ENCODE measurements around the gene TIGD3. TPM values are rescaled to one million over a fixed set of nuclear protein-coding genes. Genes with fewer than 3 reads are reported as not detected.

TIGD3 gene
- polyA plus RNA-seq, 3 donors: 0.04 to 0.45 (median 0.08) TPM

GRCh38 chr11:65398362-65398910 is 43.9 kb downstream of the TIGD3 start:
- H3K27ac ChIP-seq (ENCODE audit: low read depth, low read length): no peak overlapping the region
- WGBS, 3 donors: 87 to 89% (median 88%) methylated on average over 16 of the region's 16 CpGs

GRCh38 chr11:65399249-65399648 is 44.7 kb downstream of the TIGD3 start:
- 89 to 96% (median 93%) methylated on average over 13 of the region's 13 CpGs for WGBS, 3 donors

GRCh38 chr11:65399845-65400244 is 45.3 kb downstream of the TIGD3 start:
- 92 to 98% (median 94%) methylated on average over 10 of the region's 10 CpGs for WGBS, 3 donors
- no peak overlapping the region for H3K27ac ChIP-seq (ENCODE audit: low read depth, low read length)

More at GRCh38 chr11:65399249-65399648, 44.7 kb downstream of the TIGD3 start:
- no peak overlapping the region for H3K27ac ChIP-seq (ENCODE audit: low read depth, low read length)

GRCh38 chr11:65400307-65401072 is 45.9 kb downstream of the TIGD3 start:
- H3K27ac ChIP-seq (ENCODE audit: low read depth, low read length): no peak overlapping the region
- 83 to 89% (median 87%) methylated on average over 17 of the region's 17 CpGs for WGBS, 3 donors

- WGBS, 3 donors: 77 to 83% (median 78%) methylated on average over 13 to 16 of the region's 16 CpGs
Observed at GRCh38 chr11:65401073-65401802, 46.7 kb downstream of the TIGD3 start.

GRCh38 chr11:65401803-65402248 is 47.3 kb downstream of the TIGD3 start:
- WGBS, 3 donors: 78 to 93% (median 88%) methylated on average over 10 of the region's 10 CpGs
- no peak overlapping the region for H3K27ac ChIP-seq (ENCODE audit: low read depth, low read length)

More at GRCh38 chr11:65401073-65401802, 46.7 kb downstream of the TIGD3 start:
- H3K27ac ChIP-seq (ENCODE audit: low read depth, low read length): no peak overlapping the region

GRCh38 chr11:65402790-65403189 is 48.2 kb downstream of the TIGD3 start:
- WGBS, 3 donors: 67 to 74% (median 69%) methylated on average over 2 of the region's 2 CpGs
- H3K27ac ChIP-seq (ENCODE audit: low read depth, low read length): no peak overlapping the region

- no peak overlapping the region for H3K27ac ChIP-seq (ENCODE audit: low read depth, low read length)
Observed at GRCh38 chr11:65403607-65404121, 49.1 kb downstream of the TIGD3 start.

GRCh38 chr11:65404210-65404609 is 49.7 kb downstream of the TIGD3 start:
- 53 to 82% (median 56%) methylated on average over 13 of the region's 13 CpGs for WGBS, 3 donors
- no peak overlapping the region for H3K27ac ChIP-seq (ENCODE audit: low read depth, low read length)

More at GRCh38 chr11:65403607-65404121, 49.1 kb downstream of the TIGD3 start:
- 49 to 81% (median 56%) methylated on average over 12 of the region's 12 CpGs for WGBS, 3 donors

- no peak overlapping the region for H3K27ac ChIP-seq (ENCODE audit: low read depth, low read length)
- WGBS, 3 donors: 80 to 95% (median 84%) methylated on average over 24 of the region's 24 CpGs
Observed at GRCh38 chr11:65404638-65405339, 50.2 kb downstream of the TIGD3 start.

Other genes starting within 250 kb of the TIGD3 start
- 100 to 1,000 TPM in 1 of 3 donors, 10 to 100 TPM in 2; 25.3 to 151 (median 78.4) TPM for gene TM7SF2, start 242.9 kb upstream of the TIGD3 start, polyA plus RNA-seq
- gene ZNHIT2, start 237.1 kb upstream of the TIGD3 start, polyA plus RNA-seq: 10 to 100 TPM in 2 of 3 donors, 1 to 10 TPM in 1; 5.1 to 15.1 (median 12.3) TPM
- 1,000 to 10,000 TPM in 1 of 3 donors, 100 to 1,000 TPM in 2; 732 to 1,153 (median 967) TPM for gene FAU, start 232.6 kb upstream of the TIGD3 start, polyA plus RNA-seq
- 10 to 100 TPM; 22.3 to 32.5 (median 30.9) TPM for gene MRPL49, start 232.4 kb upstream of the TIGD3 start, polyA plus RNA-seq
- gene SYVN1, start 220.2 kb upstream of the TIGD3 start, polyA plus RNA-seq: 10 to 100 TPM; 17.0 to 43.7 (median 31.3) TPM
- gene SPDYC, start 184.5 kb upstream of the TIGD3 start, polyA plus RNA-seq: not detected
- gene CAPN1, start 172.8 kb upstream of the TIGD3 start, polyA plus RNA-seq: 10 to 100 TPM; 54.6 to 82.1 (median 75.0) TPM
- 1 to 10 TPM; 2.3 to 5.4 (median 3.0) TPM for gene POLA2, start 92.8 kb upstream of the TIGD3 start, polyA plus RNA-seq
- 10 to 100 TPM in 2 of 3 donors, 1 to 10 TPM in 1; 5.4 to 82.5 (median 50.2) TPM for gene CDC42EP2, start 39.9 kb upstream of the TIGD3 start, polyA plus RNA-seq
- 10 to 100 TPM; 15.7 to 25.3 (median 20.2) TPM for gene DPF2, start 20.9 kb upstream of the TIGD3 start, polyA plus RNA-seq
- gene SLC25A45, start 27.9 kb downstream of the TIGD3 start, polyA plus RNA-seq: 10 to 100 TPM in 1 of 3 donors, 1 to 10 TPM in 2; 7.2 to 18.5 (median 8.2) TPM
- 10 to 100 TPM; 16.5 to 30.6 (median 17.3) TPM for gene FRMD8, start 31.9 kb downstream of the TIGD3 start, polyA plus RNA-seq
- 1,000 to 10,000 TPM in 1 of 3 donors, 100 to 1,000 TPM in 2; 598 to 1,041 (median 691) TPM for gene NEAT1, start 68.0 kb downstream of the TIGD3 start, polyA plus RNA-seq
- 1,000 to 10,000 TPM in 1 of 3 donors, 100 to 1,000 TPM in 1, 10 to 100 TPM in 1; 88.8 to 1,293 (median 187) TPM for gene MALAT1, start 144.3 kb downstream of the TIGD3 start, polyA plus RNA-seq
- 10 to 100 TPM; 55.1 to 77.2 (median 63.0) TPM for gene SCYL1, start 170.3 kb downstream of the TIGD3 start, polyA plus RNA-seq
- 10 to 100 TPM; 44.3 to 69.5 (median 55.4) TPM for gene LTBP3, start 203.6 kb downstream of the TIGD3 start, polyA plus RNA-seq
- gene ZNRD2, start 215.7 kb downstream of the TIGD3 start, polyA plus RNA-seq: 10 to 100 TPM; 50.0 to 72.9 (median 58.8) TPM
- 10 to 100 TPM; 52.2 to 74.9 (median 66.3) TPM for gene FAM89B, start 217.8 kb downstream of the TIGD3 start, polyA plus RNA-seq
- 10 to 100 TPM in 2 of 3 donors, 1 to 10 TPM in 1; 9.7 to 70.4 (median 48.5) TPM for gene EHBP1L1, start 221.3 kb downstream of the TIGD3 start, polyA plus RNA-seq
- gene KCNK7, start 241.0 kb downstream of the TIGD3 start, polyA plus RNA-seq: 1 to 10 TPM in 2 of 3 donors, under 1 TPM in 1; 0.20 to 4.4 (median 3.2) TPM

Data from adipose tissue (tissue), 3 donors.